H1 (cell line): Measurements from ENCODE around the gene CORO2B. TPM values are rescaled to one million over a fixed set of nuclear protein-coding genes. Genes with fewer than 3 reads are reported as not detected.

ENCODE experiments used
- ATF2 ChIP-seq: IDR thresholded peaks from 2 replicates; pipeline ENCODE4 v1.6.1; 2012; ENCODE audit warnings: low read length, inconsistent platforms
- CBX5 ChIP-seq: fragments of 300-800, 300-1000 bp; sonication (generic); IDR thresholded peaks from 2 replicates; pipeline ENCODE4 v1.7.1; 2016; ENCODE audit warnings: antibody characterized with exemption, low read length, low read depth
- EGR1 ChIP-seq: IDR thresholded peaks from 2 replicates; pipeline ENCODE4 v1.6.1; 2011; ENCODE audit warnings: low read depth, low read length, borderline replicate concordance
- FOSL1 ChIP-seq: IDR thresholded peaks from 2 replicates; pipeline ENCODE4 v1.6.1; 2011; ENCODE audit warnings: mild to moderate bottlenecking, low read depth, low read length, moderate library complexity; ENCODE audit not compliant: insufficient read depth
- RBBP5 ChIP-seq: IDR thresholded peaks from 2 replicates; pipeline ENCODE4 v1.7.1; 2012; ENCODE audit warnings: low read depth, mild to moderate bottlenecking, inconsistent platforms, low read length, moderate library complexity, borderline replicate concordance
- SIN3A ChIP-seq, 2 experiments: IDR thresholded peaks in 1 of 2; conservative IDR thresholded peaks in 1 of 2; 2 replicates each; pipeline ENCODE4 v1.6.1; 2011 to 2012; ENCODE audit warnings: low read length in 2 of 2, improper control_type of control experiment in 1 of 2, low read depth in 1 of 2, mild to moderate bottlenecking in 1 of 2
- SIRT6 ChIP-seq: IDR thresholded peaks from one replicate; pipeline ENCODE4 v1.7.1; 2012; ENCODE audit warnings: low read length, inconsistent platforms
- SRF ChIP-seq: IDR thresholded peaks from 2 replicates; pipeline ENCODE4 v1.6.1; 2011; ENCODE audit warnings: mild to moderate bottlenecking, low read depth, low read length, moderate library complexity
- polyA plus RNA-seq, 7 experiments: library from polyadenylated mRNA; depleted of rRNA in 3 of 7; stranded (reverse) in 5 of 7; unstranded in 2 of 7; fragments of >200 nt in 5 of 7; fragments of 200-250 nt in 2 of 7; gene quantifications; 1 replicate in 5 of 7; 2 replicates in 1 of 7; 4 replicates in 1 of 7; pipeline versions ENCODE4 v1.2.1 to v1.2.3, GENCODE V29; 2011 to 2013; ENCODE audit warnings: missing spikeins in 2 of 7, mixed read lengths in 2 of 7
- total RNA-seq: library from RNA; stranded (reverse); fragmentation: NEBNext Ultra II Directional; extraction: Animal tissue kit (Norgen Biotek cat#: 25700); gene quantifications from 2 replicates; pipeline ENCODE4 v1.2.1, GENCODE V29; 2021

The CORO2B gene
- total and polyA plus RNA-seq, 2 of the 8 experiments (the other 6 are each of a cell fraction or from before 2014, with no cell fraction given): 3.4 to 6.7 TPM

DNA sequence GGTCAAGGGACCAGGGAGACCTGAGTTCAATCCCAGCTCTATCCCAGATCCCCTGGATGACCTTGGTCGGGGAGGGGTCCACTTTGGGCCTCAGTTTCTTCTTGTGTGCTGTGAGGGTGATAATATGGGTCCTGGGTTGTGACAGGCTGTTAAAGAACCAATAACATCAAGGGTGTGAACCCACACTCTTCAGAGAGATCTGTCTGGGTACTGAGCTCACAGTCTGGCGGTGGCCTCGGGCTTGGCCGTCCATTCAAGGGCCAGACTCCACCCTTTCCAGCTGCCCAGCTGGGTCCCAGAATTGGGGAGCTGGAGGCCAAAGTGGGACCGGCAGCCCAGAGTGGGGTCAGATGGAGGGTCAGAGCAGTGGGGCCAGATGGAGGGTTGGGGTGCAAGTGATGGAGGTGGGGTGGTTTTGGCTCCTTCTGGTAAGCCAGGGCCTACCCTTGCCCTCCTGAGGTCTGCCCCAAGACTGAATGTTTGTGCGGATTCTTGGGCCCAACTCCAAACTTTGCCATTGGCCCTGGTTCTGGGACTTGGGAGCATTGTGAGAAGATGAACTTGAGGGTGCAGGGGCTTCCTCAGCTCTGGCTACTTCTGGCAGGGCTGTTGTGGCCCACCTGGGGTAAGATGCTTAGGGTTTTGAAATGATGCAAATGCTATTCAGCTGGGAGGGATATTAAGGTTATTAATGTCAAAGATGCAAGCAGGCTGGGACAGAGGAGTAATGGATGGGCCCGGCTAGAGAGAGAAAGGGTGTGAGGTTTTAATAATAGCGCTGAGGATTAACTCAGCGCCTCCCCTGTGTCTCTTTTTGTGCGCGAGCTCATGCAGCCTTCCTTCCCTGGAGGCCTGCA lies 1.5 kb downstream of the CORO2B start (continued):
- no peak for TF ChIP-seq ATF2
- no peak for TF ChIP-seq CBX5
- TF ChIP-seq SIN3A (conservative IDR thresholded peaks at IDR 0.05 in 1 of 2, IDR thresholded peaks at IDR 0.05 in 1 of 2; ENCODE audit: low read depth in 1 of 2, low read length in 2 of 2): no peak
- TF ChIP-seq SIRT6: no peak
- no peak for TF ChIP-seq EGR1
- no peak for TF ChIP-seq FOSL1
- no peak for TF ChIP-seq SRF
- TF ChIP-seq RBBP5: no peak
